Subcutaneous abdominal adipose tissue (tissue), 5 donors: ENCODE data around the gene EXOC1.

ENCODE experiments used
- H3K27ac ChIP-seq: one replicate; pipeline ENCODE4 v1.7.0; 2013; ENCODE audit warnings: low read depth, mild to moderate bottlenecking, inconsistent platforms, low read length, moderate library complexity
- H3K27me3 ChIP-seq, 5 donors: one replicate each; pipeline ENCODE4 v1.7.0; 2013; ENCODE audit warnings: low read length in 5 of 5, inconsistent platforms in 1 of 5; ENCODE audit not compliant: control insufficient read depth in 5 of 5, insufficient read depth in 4 of 5
- H3K36me3 ChIP-seq, 5 donors: one replicate each; pipeline ENCODE4 v1.7.0; 2013; ENCODE audit warnings: low read length in 5 of 5; ENCODE audit not compliant: control insufficient read depth in 5 of 5, insufficient read depth in 5 of 5
- H3K4me1 ChIP-seq, 5 donors: one replicate each; pipeline ENCODE4 v1.7.0; 2013; ENCODE audit warnings: low read length in 5 of 5, mild to moderate bottlenecking in 3 of 5, moderate library complexity in 1 of 5; ENCODE audit not compliant: control insufficient read depth in 5 of 5, insufficient read depth in 5 of 5
- H3K4me3 ChIP-seq, 5 donors: one replicate each; pipeline ENCODE4 v1.7.0; 2013; ENCODE audit warnings: low read length in 5 of 5, low read depth in 1 of 5
- H3K9ac ChIP-seq, 5 donors: one replicate each; pipeline ENCODE4 v1.7.0; 2013; ENCODE audit warnings: low read length in 5 of 5, mild to moderate bottlenecking in 4 of 5, moderate library complexity in 3 of 5
- H3K9me3 ChIP-seq, 5 donors: one replicate each; pipeline ENCODE4 v1.7.0; 2013; ENCODE audit warnings: low read length in 5 of 5; ENCODE audit not compliant: control insufficient read depth in 5 of 5
- donor health status: healthy.
- donor health status: healthy.
- donor health status: healthy.
- donor health status: healthy.
- donor health status: healthy.

Gene EXOC1

DNA sequence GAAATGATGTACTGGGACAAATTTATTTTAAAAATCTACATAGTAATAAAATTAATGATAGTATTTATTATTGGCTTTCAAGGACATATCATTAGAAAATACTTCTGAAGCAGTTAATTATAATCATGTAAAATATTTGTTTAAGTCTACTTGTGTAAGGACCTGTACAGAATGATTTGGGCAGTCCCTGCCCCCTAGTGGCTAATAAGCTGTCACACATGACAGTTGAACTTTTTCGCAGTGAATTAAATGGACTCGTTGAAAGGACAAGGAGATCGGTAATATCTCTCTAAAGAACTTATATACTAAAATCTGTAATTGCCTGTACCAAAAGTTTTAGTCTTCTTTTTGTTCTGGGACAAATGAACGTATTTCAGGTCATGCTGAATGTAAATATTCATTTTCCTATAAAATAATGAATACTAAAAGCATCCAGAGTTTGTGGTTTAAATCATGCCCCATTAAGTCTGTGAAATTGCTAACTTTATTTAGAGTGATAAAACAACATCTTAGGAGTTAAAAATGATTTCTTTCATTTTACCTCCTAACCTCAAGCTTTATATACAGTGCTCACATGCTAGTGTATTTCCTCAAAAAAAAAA lies 13.6 kb downstream of the EXOC1 start:
- Histone ChIP-seq H3K36me3 (peaks cover 22 to 50% (median 33%) of the 10 kb centered on the region in 5 donors), H3K4me1 (peaks cover 0 to 25% (median 23%) of the 10 kb centered on the region in 5 donors)

DNA sequence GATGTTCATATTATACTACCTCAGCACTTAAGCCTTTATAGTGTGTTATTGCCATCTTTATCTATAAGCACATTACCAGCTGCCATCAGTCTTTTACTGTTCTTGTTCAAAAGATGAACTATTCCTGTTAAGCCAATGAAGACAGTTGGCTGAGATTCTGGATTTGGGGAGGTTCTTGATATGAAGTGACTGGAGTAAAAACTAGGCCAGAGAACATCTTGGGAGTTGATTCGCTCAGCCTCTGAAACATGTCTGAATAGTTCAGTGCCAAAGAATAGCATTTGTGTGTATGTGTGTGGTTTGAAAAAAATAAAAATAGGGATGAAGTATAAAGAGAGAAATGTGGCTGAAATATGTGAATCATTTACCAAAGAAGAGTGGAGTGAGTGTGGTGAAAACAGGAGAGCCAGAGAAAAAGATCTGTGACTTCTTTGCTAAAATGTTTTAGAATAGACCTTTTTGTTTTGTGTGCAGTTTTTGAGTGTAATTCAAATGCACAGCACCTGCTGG lies 15.2 kb downstream of the EXOC1 start:
- H3K9me3 ChIP-seq: no peaks in the 10 kb centered on the region
- no peaks in the 10 kb centered on the region for H3K27me3 ChIP-seq
- H3K4me3 ChIP-seq: no peak overlapping the region
- H3K4me1 ChIP-seq: peaks cover 0 to 25% (median 23%) of the 10 kb centered on the region in 5 donors
- no peak overlapping the region for H3K9ac ChIP-seq
- H3K27ac ChIP-seq: no peak overlapping the region
- peaks cover 21 to 54% (median 37%) of the 10 kb centered on the region in 5 donors for H3K36me3 ChIP-seq

More for the DNA sequence above, 13.6 kb downstream of the EXOC1 start:
- peak overlapping the region; percentile 91 for H3K27ac ChIP-seq
- H3K9ac ChIP-seq: peak overlapping the region in 2 of 5 donors; percentile 25 to 56
- no peaks in the 10 kb centered on the region for H3K27me3 ChIP-seq
- H3K4me3 ChIP-seq: no peak overlapping the region
- H3K9me3 ChIP-seq: no peaks in the 10 kb centered on the region

DNA sequence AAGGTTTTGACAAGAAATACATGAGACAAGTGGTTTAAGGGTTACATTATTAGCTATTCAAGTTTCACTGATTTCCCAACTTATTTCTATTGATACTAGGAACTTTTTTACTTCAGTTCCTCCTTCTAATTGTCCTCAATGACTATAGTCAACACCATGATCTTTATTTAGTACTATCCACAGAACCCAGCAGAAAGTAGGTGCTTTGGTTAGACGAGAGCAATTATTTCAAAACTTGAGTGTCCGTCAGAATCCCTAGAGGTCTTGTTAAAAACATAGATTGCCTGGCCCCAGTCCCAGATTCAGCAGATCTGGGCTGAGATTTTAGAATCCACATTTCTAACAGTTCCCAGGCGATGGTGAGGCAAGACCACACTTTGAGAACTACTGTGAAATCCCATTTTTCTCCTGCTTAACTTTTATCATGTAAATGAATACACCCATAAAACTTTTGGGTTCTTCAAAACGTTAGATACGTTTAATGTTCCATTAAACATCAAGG lies 17.9 kb downstream of the EXOC1 start:
- Histone ChIP-seq H3K27ac (peak overlapping the region; percentile 31), H3K9ac (peak overlapping the region in 1 of 5 donors; percentile 14), H3K4me1 (peaks cover 0 to 25% (median 13%) of the 10 kb centered on the region in 5 donors), H3K27me3 (no peaks in the 10 kb centered on the region), H3K9me3 (no peaks in the 10 kb centered on the region), H3K4me3 (no peak overlapping the region), H3K36me3 (peaks cover 19 to 47% (median 39%) of the 10 kb centered on the region in 5 donors)

DNA sequence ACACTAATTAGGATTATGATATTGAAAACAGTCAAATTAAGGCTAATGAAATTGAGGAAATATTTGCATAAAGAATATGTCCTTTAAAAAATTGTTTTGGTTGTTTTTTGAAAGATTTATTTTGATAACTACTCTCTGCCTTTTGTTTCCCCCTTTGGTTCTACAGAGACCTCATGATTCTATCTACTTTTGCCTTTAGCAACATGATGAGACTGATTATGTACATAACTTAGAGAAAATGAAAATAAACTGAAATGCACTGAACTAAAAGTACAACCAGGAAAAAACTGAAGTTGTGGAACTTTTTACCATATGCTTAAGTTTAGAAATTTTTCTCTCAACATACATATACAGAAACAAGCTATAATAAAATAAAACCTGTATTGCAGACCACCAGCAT lies 21.4 kb downstream of the EXOC1 start:
- Histone ChIP-seq H3K27me3 (no peaks in the 10 kb centered on the region), H3K9me3 (no peaks in the 10 kb centered on the region), H3K4me1 (peaks cover 0 to 24% (median 7%) of the 10 kb centered on the region in 5 donors), H3K27ac (no peak overlapping the region), H3K9ac (no peak overlapping the region), H3K36me3 (peaks cover 27 to 53% (median 45%) of the 10 kb centered on the region in 5 donors), H3K4me3 (no peak overlapping the region)

DNA sequence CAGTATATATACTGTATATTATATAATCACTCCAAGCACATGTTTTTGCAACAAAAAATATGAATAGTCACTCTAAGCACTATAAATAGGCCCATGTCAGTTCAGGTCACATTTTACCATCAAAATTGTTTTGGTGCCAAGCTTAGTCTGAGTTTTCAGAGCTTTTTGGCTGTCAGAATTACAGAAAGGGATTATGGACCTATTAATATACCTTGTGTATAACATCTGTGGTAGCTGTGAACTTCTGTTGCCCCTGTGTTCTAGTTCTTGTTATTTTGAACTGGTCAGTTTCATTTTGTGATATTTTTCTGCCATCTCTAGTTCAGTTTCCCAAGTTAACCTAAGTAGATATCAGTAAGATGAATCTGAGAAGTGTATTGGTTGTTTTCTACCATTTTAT lies 22.9 kb downstream of the EXOC1 start:
- Histone ChIP-seq H3K36me3 (peaks cover 31 to 52% (median 44%) of the 10 kb centered on the region in 5 donors), H3K4me3 (no peak overlapping the region), H3K9ac (peak overlapping the region in 1 of 5 donors; percentile 56), H3K4me1 (peaks cover 0 to 18% (median 3%) of the 10 kb centered on the region in 5 donors), H3K27ac (no peak overlapping the region), H3K9me3 (no peaks in the 10 kb centered on the region), H3K27me3 (no peaks in the 10 kb centered on the region)

DNA sequence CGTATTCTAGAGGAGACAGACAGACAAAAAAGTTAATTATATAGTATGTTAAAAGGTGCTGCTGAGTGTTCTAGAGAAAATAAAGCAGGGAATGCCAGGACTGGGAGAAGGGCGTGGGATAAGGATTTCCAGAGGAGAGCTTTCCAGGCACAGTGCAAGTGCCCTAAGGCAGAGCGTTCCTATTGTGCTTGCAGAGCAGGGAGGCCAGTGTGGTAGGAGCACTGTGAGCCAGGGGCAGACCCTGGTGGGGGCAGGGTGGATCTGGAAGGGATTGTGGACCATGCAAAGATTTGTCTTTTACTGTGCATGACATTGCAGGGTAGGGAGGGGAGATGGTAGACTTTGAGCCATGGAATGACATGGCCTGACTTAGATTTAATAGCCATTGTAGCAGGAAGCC lies 25.8 kb downstream of the EXOC1 start:
- H3K27ac ChIP-seq: no peak overlapping the region
- H3K9me3 ChIP-seq: no peaks in the 10 kb centered on the region
- H3K27me3 ChIP-seq: no peaks in the 10 kb centered on the region
- H3K4me1 ChIP-seq: peaks cover 0 to 11% (median 0%) of the 10 kb centered on the region in 5 donors
- no peak overlapping the region for H3K9ac ChIP-seq
- peaks cover 31 to 48% (median 45%) of the 10 kb centered on the region in 5 donors for H3K36me3 ChIP-seq
- no peak overlapping the region for H3K4me3 ChIP-seq

DNA sequence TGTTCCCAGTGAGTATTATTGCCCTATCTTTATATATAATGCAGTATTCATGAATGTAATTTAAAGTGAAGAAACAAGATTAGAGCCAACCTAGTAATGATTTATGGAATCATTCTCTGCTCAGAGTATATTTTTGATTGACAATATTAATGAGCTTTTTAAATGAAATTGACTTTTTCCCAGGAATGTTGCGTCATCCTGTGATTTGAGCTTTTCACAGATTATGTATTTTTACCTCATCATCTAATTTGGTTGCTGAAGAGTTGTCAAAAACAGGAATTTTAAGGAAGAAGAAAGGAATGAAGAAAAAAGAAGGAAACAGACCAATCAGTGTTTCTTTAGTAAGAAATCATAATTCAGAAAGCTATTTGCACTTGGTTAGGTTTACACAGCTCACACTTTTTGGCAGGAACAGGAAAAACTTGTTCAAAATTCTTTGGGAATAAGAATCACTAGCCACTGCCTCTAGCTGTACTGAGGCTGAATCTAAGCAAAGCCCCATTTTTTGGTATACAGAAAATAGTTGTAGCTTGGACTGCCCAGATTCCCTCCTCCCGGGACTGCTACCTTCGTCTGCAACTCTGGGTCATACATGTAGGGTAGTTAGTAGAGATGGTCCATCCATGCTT lies 27.3 kb downstream of the EXOC1 start:
- Histone ChIP-seq H3K4me3 (no peak overlapping the region), H3K9me3 (no peaks in the 10 kb centered on the region), H3K27ac (no peak overlapping the region), H3K9ac (no peak overlapping the region), H3K27me3 (no peaks in the 10 kb centered on the region), H3K36me3 (peaks cover 34 to 53% (median 47%) of the 10 kb centered on the region in 5 donors), H3K4me1 (peaks cover 0 to 11% (median 0%) of the 10 kb centered on the region in 5 donors)

DNA sequence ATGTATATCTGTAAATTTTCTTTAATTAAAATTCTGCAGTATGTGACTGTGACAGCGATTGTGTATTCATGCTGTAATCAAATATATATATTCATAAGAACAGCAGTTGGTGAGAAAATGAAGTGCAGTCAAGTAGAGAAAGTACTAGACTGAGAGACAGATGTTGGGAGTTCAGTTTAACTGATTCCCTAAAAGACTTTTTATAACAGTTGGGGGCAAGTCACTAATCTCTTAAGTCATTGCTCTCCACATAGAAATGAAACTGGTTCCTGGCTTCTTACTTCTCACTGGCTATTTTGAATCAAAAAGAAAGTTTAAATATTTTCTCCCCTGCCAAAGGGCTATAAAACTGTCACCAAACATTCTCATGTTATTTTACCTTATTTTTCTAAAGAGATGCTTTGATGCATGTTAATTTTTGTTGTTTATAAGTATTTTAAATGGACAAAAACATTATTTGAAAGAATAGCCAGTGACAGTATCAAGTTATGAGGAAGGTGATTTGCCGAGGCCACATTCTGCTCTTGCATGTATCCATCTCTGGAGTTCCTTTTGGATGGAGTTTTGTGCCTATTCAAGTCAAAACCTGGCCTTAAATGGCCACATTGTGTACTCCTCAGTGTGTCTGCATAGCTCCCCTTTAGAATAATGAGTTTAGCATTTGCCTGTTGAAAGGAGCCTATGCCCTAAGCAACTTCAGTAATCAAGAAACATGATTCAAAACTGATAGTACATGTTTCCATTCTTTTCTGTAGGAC lies 30.8 kb downstream of the EXOC1 start:
- H3K9me3 ChIP-seq: no peaks in the 10 kb centered on the region
- H3K9ac ChIP-seq: no peak overlapping the region
- H3K27ac ChIP-seq: no peak overlapping the region
- peaks cover 17 to 40% (median 36%) of the 10 kb centered on the region in 5 donors for H3K36me3 ChIP-seq
- H3K4me1 ChIP-seq: no peaks in the 10 kb centered on the region
- no peak overlapping the region for H3K4me3 ChIP-seq
- no peaks in the 10 kb centered on the region for H3K27me3 ChIP-seq

DNA sequence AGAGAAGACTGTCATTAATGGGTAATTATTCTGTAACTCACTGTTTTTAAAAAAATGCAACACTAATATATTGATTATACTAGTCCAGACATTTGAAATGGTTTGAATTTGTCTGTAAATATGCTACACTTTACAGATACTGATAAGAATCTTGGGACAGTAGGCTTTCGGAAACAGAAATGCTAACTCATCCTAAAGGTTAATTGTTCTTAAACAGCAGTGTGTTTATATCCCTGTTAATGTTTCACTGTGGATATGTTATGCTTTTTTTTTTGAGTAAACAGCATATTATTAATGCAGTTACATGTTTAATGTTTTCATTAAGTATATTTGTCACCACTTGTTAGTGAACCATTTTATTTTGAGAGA lies 31.4 kb downstream of the EXOC1 start:
- Histone ChIP-seq H3K4me3 (no peak overlapping the region), H3K27ac (no peak overlapping the region), H3K4me1 (no peaks in the 10 kb centered on the region), H3K9me3 (no peaks in the 10 kb centered on the region), H3K36me3 (peaks cover 19 to 38% (median 33%) of the 10 kb centered on the region in 5 donors), H3K9ac (no peak overlapping the region), H3K27me3 (no peaks in the 10 kb centered on the region)
